Stimulated activated CD4-positive, alpha-beta T cell treated with anti-CD3 and anti-CD28 coated beads, TNF-alpha, amount 100 ng/mL, for 24 hours (primary cell): ENCODE data around the gene MCTP2.

Source experiments
- DNase-seq, 3 experiments: peaks; one replicate each; pipeline ENCODE4 v3.0.0-alpha.2; 2020; ENCODE audit warnings: low read depth in 3 of 3

MCTP2 gene

GRCh38 chr15:94387849-94388441, 156.6 kb downstream of the MCTP2 start:
- DNase-seq = no peak

- no peak for DNase-seq
Observed at GRCh38 chr15:94395640-94396039, 164.3 kb downstream of the MCTP2 start.

GRCh38 chr15:94397337-94397736, 166.0 kb downstream of the MCTP2 start:
- no peak for DNase-seq

GRCh38 chr15:94398001-94398400, 166.6 kb downstream of the MCTP2 start:
- no peak for DNase-seq

- DNase-seq = no peak
Observed at GRCh38 chr15:94400526-94401298, 169.4 kb downstream of the MCTP2 start.

- no peak for DNase-seq
Observed at GRCh38 chr15:94403331-94403730, 172.0 kb downstream of the MCTP2 start.

GRCh38 chr15:94404733-94405283, 173.4 kb downstream of the MCTP2 start:
- DNase-seq = no peak

- no peak for DNase-seq
Observed at GRCh38 chr15:94411285-94411684, 179.9 kb downstream of the MCTP2 start.

- DNase-seq = no peak
Observed at GRCh38 chr15:94411846-94412245, 180.5 kb downstream of the MCTP2 start.

- DNase-seq = no peak
Observed at GRCh38 chr15:94412979-94413746, 181.8 kb downstream of the MCTP2 start.

GRCh38 chr15:94414916-94415315, 183.6 kb downstream of the MCTP2 start:
- DNase-seq = no peak

GRCh38 chr15:94416267-94416666, 184.9 kb downstream of the MCTP2 start:
- no peak for DNase-seq

- no peak for DNase-seq
Observed at GRCh38 chr15:94416820-94417219, 185.5 kb downstream of the MCTP2 start.

GRCh38 chr15:94417501-94418293, 186.3 kb downstream of the MCTP2 start:
- DNase-seq = no peak

- DNase-seq = no peak
Observed at GRCh38 chr15:94421706-94422105, 190.3 kb downstream of the MCTP2 start.

GRCh38 chr15:94432279-94432678, 200.9 kb downstream of the MCTP2 start:
- DNase-seq = no peak

GRCh38 chr15:94439158-94439557, 207.8 kb downstream of the MCTP2 start:
- no peak for DNase-seq

- DNase-seq = no peak
Observed at GRCh38 chr15:94441760-94442159, 210.4 kb downstream of the MCTP2 start.

GRCh38 chr15:94442480-94442879, 211.1 kb downstream of the MCTP2 start:
- no peak for DNase-seq

GRCh38 chr15:94443186-94443585, 211.8 kb downstream of the MCTP2 start:
- no peak for DNase-seq

- DNase-seq = no peak
Observed at GRCh38 chr15:94445566-94446160, 214.3 kb downstream of the MCTP2 start.
